ENCODE data around the gene PXMP4. TPM values are rescaled to one million over a fixed set of nuclear protein-coding genes. Genes with fewer than 3 reads are reported as not detected.

Gene PXMP4
- total and polyA plus RNA-seq, 9 of the 15 experiments (the other 6 are each of a cell fraction or from before 2014, with no cell fraction given): 4.8 to 29.1 (median 6.8) TPM

GRCh38 chr20:33701629-33702450 is 18.3 kb downstream of the PXMP4 start:
- Histone ChIP-seq H3K36me3 (ENCODE audit: control insufficient read depth, insufficient read depth, low read length) (peaks cover 3% of the 10 kb centered on the region; the same call in 1 of the 3 replicates), H3K27me3 (ENCODE audit: control insufficient read depth in 2 of 2, insufficient read depth in 2 of 2, low read length in 2 of 2) (no peaks in the 10 kb centered on the region; a peak in 1 of 5 replicates), H4K20me1 (replicated peaks; ENCODE audit: control insufficient read depth, insufficient read depth, low read length) (no peaks in the 10 kb centered on the region), H3K4me1 (replicated peaks in 1 of 2; ENCODE audit: control insufficient read depth in 2 of 2, insufficient read depth in 2 of 2, low read length in 2 of 2) (peaks cover 0 to 2% of the 10 kb centered on the region in 2 experiments; a peak in 2 of 5 replicates), H3K4me2 (ENCODE audit: insufficient read depth, low read length) (no peak overlapping the region), H3K9me3 (replicated peaks; ENCODE audit: control insufficient read depth, insufficient read depth, low read depth, low read length) (no peaks in the 10 kb centered on the region), H3K9ac (ENCODE audit: insufficient read depth in 1 of 2, low read depth in 2 of 2, low read length in 2 of 2) (no peak overlapping the region), H3K9me1 (ENCODE audit: control insufficient read depth, insufficient read depth, low read length) (peaks cover 4% of the 10 kb centered on the region), H2AFZ (ENCODE audit: low read depth, low read length) (no peak overlapping the region), H3K79me2 (ENCODE audit: control insufficient read depth, insufficient read depth, low read length) (no peaks in the 10 kb centered on the region), H3K4me3 (no peak overlapping the region), H3K27ac (ENCODE audit: extremely low read depth, low read depth, low read length) (no peak overlapping the region)
- DNase-seq (ENCODE audit: extremely low read depth in 1 of 4, low spot score in 3 of 4): no peak
- intact Hi-C loops (cut with micrococcal nuclease): no loop called here
- FAIRE-seq: no peak
- in situ Hi-C loops (cut with MboI): no loop called here
- CTCF ChIA-PET (ENCODE audit: low intra/inter-chr PET ratio): no interaction called here
- BruUV-seq (replicated peaks): no TSS peak
- WGBS (ENCODE audit: insufficient coverage, low coverage, missing lambda C conversion rate): 36% methylated on average over 7 of the region's 27 CpGs
- ATAC-seq: no peak
- POLR2A ChIA-PET: interaction anchor here (0.8 kb wide), 1 partner anchor 10 kb away, joined by 3 read pairs; no protein-coding TSS in a partner anchor
- TF ChIP-seq ETS1 (conservative IDR thresholded peaks at IDR 0.05; ENCODE audit: control insufficient read depth, low read depth, low read length) (no peak), FOXM1 (IDR thresholded peaks at IDR 0.05; ENCODE audit: low read depth) (no peak), FOXM1 (CRISPR knock-in tag; IDR thresholded peaks at IDR 0.05; ENCODE audit: low read depth) (no peak), ZFPM2 (CRISPR knock-in tag; IDR thresholded peaks at IDR 0.05) (no peak), NR4A1 (CRISPR knock-in tag; IDR thresholded peaks at IDR 0.05) (no peak), NR4A1 (tag; IDR thresholded peaks at IDR 0.05) (no peak), ZNF77 (CRISPR knock-in tag; IDR thresholded peaks at IDR 0.05) (no peak), PML (IDR thresholded peaks at IDR 0.05; ENCODE audit: low read length) (no peak), SRSF9 (IDR thresholded peaks at IDR 0.05; ENCODE audit: borderline replicate concordance, low read depth, low read length) (no peak), ZC3H8 (IDR thresholded peaks at IDR 0.05) (no peak), STAT6 (CRISPR knock-in tag; IDR thresholded peaks at IDR 0.05) (no peak), POU5F1 (IDR thresholded peaks at IDR 0.05; ENCODE audit: borderline replicate concordance, low read depth, low read length, partially characterized antibody) (no peak), ATF3 (IDR thresholded peaks at IDR 0.05) (no peak), ATF3 (CRISPR knock-in tag; conservative IDR thresholded peaks at IDR 0.05) (no peak), EHMT2 (IDR thresholded peaks at IDR 0.05) (no peak), KDM5B (IDR thresholded peaks at IDR 0.05; ENCODE audit: insufficient replicate concordance, low read depth, low read length) (no peak), ZNF24 (IDR thresholded peaks at IDR 0.05) (no peak), THRA (IDR thresholded peaks at IDR 0.05) (no peak)
